ENCODE measurements around the gene PTGER2.

DNA sequence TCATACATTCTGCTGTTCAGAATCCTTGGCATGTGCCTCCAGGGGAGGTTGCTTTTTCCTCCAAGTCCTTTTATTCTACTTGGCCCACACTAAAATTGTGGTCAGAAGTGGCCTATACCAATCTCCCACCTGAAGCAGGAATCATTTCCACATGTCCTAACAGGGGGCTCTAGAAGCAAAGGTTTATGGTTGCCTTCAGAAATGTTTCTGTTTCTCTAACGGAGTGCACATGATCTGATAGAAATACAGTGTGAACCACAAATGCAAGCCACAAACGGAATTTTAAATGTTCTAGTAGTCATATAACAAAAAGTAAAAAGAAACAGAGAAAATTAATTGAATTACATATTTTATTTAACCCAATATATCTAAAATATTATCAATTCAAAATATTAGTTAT, 4.0 kb downstream of the PTGER2 start:
- TF ChIP-seq POLR2AphosphoS5 (IDR thresholded peaks at IDR 0.05; ENCODE audit: low read length), result no peak
- TF ChIP-seq, protein P1, sequence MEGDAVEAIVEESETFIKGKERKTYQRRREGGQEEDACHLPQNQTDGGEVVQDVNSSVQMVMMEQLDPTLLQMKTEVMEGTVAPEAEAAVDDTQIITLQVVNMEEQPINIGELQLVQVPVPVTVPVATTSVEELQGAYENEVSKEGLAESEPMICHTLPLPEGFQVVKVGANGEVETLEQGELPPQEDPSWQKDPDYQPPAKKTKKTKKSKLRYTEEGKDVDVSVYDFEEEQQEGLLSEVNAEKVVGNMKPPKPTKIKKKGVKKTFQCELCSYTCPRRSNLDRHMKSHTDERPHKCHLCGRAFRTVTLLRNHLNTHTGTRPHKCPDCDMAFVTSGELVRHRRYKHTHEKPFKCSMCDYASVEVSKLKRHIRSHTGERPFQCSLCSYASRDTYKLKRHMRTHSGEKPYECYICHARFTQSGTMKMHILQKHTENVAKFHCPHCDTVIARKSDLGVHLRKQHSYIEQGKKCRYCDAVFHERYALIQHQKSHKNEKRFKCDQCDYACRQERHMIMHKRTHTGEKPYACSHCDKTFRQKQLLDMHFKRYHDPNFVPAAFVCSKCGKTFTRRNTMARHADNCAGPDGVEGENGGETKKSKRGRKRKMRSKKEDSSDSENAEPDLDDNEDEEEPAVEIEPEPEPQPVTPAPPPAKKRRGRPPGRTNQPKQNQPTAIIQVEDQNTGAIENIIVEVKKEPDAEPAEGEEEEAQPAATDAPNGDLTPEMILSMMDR (IDR thresholded peaks at IDR 0.05 in 2 of 3, conservative IDR thresholded peaks at IDR 0.05 in 1 of 3; ENCODE audit: control insufficient read depth in 2 of 3, extremely low read depth in 1 of 3, insufficient read depth in 1 of 3, low read depth in 3 of 3, low read length in 3 of 3), result no peak
- TF ChIP-seq, protein P2, sequence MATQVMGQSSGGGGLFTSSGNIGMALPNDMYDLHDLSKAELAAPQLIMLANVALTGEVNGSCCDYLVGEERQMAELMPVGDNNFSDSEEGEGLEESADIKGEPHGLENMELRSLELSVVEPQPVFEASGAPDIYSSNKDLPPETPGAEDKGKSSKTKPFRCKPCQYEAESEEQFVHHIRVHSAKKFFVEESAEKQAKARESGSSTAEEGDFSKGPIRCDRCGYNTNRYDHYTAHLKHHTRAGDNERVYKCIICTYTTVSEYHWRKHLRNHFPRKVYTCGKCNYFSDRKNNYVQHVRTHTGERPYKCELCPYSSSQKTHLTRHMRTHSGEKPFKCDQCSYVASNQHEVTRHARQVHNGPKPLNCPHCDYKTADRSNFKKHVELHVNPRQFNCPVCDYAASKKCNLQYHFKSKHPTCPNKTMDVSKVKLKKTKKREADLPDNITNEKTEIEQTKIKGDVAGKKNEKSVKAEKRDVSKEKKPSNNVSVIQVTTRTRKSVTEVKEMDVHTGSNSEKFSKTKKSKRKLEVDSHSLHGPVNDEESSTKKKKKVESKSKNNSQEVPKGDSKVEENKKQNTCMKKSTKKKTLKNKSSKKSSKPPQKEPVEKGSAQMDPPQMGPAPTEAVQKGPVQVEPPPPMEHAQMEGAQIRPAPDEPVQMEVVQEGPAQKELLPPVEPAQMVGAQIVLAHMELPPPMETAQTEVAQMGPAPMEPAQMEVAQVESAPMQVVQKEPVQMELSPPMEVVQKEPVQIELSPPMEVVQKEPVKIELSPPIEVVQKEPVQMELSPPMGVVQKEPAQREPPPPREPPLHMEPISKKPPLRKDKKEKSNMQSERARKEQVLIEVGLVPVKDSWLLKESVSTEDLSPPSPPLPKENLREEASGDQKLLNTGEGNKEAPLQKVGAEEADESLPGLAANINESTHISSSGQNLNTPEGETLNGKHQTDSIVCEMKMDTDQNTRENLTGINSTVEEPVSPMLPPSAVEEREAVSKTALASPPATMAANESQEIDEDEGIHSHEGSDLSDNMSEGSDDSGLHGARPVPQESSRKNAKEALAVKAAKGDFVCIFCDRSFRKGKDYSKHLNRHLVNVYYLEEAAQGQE (IDR thresholded peaks at IDR 0.05; ENCODE audit: low read depth, low read length), result no peak
- TF ChIP-seq POLR2AphosphoS2 (IDR thresholded peaks at IDR 0.05; ENCODE audit: low read depth, low read length), result no peak
- no peak for TF ChIP-seq ESRRA (IDR thresholded peaks at IDR 0.05; ENCODE audit: low read length)
